Astrocyte (in vitro differentiated cells and primary cell): Measurements from ENCODE around the gene TIMELESS.

Source experiments
- CTCF ChIP-seq: IDR thresholded peaks from 2 replicates; pipeline ENCODE4 v1.5.1; 2011; ENCODE audit warnings: low read depth, mild to moderate bottlenecking, inconsistent platforms, low read length, moderate library complexity; ENCODE audit not compliant: insufficient read depth
- EZH2 ChIP-seq: IDR thresholded peaks from 2 replicates; pipeline ENCODE4 v1.6.1; 2012; ENCODE audit warnings: mild to moderate bottlenecking, low read length, inconsistent platforms; ENCODE audit not compliant: insufficient read depth

GRCh38 chr12:56461235-56462159 lies 12.3 kb upstream of the TIMELESS start:
- no peak for TF ChIP-seq CTCF
- TF ChIP-seq EZH2: no peak
